ENCODE data around the gene TMEM117.

DNA sequence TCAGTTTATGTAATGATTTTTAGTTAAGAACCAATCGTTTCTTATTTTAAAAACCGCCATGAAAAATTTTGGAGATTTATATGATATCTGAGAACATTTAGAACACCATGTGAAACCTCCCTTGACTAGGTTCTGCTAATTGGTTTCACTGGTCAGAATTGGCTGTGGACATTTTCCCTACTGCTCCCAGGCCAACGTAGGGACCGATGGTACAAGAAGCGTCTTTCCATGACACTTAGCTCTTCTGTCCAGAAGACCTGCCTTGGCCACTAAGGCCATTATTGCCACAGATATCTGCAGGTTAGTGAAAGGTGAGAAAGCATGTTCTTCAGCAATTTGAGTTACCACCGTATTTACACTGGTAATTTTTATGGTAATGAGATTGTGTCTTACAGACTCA lies 424.0 kb downstream of the TMEM117 start:
- TF ChIP-seq, protein P1, sequence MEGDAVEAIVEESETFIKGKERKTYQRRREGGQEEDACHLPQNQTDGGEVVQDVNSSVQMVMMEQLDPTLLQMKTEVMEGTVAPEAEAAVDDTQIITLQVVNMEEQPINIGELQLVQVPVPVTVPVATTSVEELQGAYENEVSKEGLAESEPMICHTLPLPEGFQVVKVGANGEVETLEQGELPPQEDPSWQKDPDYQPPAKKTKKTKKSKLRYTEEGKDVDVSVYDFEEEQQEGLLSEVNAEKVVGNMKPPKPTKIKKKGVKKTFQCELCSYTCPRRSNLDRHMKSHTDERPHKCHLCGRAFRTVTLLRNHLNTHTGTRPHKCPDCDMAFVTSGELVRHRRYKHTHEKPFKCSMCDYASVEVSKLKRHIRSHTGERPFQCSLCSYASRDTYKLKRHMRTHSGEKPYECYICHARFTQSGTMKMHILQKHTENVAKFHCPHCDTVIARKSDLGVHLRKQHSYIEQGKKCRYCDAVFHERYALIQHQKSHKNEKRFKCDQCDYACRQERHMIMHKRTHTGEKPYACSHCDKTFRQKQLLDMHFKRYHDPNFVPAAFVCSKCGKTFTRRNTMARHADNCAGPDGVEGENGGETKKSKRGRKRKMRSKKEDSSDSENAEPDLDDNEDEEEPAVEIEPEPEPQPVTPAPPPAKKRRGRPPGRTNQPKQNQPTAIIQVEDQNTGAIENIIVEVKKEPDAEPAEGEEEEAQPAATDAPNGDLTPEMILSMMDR (tag by site-specific recombination; IDR thresholded peaks at IDR 0.05): no peak
- no peak for TF ChIP-seq SP2 (tag by site-specific recombination; IDR thresholded peaks at IDR 0.05)
- no peak for TF ChIP-seq MEIS1 (CRISPR knock-in tag; IDR thresholded peaks at IDR 0.05; ENCODE audit: borderline replicate concordance)
- TF ChIP-seq ZNF792 (tag by site-specific recombination; IDR thresholded peaks at IDR 0.05): no peak
- no peak for TF ChIP-seq ZNF558 (tag by site-specific recombination; IDR thresholded peaks at IDR 0.05)
- no peak for TF ChIP-seq ZNF292 (tag by site-specific recombination; IDR thresholded peaks at IDR 0.05; ENCODE audit: borderline replicate concordance, low read depth)
